Esophagus (tissue), 2 donors: ENCODE results near the gene GPR137. TPM values are rescaled to one million over a fixed set of nuclear protein-coding genes. Genes with fewer than 3 reads are reported as not detected.

Experiments
- H3K27ac ChIP-seq, 2 donors: one replicate each; pipeline ENCODE4 v1.5.1; 2013; ENCODE audit warnings: low read depth in 2 of 2, mild to moderate bottlenecking in 2 of 2, inconsistent platforms in 1 of 2, low read length in 1 of 2, moderate library complexity in 1 of 2
- H3K27me3 ChIP-seq, 2 donors: one replicate each; pipeline ENCODE4 v1.6.1; 2013; ENCODE audit warnings: low read length in 2 of 2, control low read depth in 1 of 2, mild to moderate bottlenecking in 1 of 2; ENCODE audit not compliant: insufficient read depth in 2 of 2, control insufficient read depth in 1 of 2
- H3K36me3 ChIP-seq, 2 donors: one replicate each; pipeline ENCODE4 v1.6.1; 2013; ENCODE audit warnings: low read length in 1 of 2; ENCODE audit not compliant: control insufficient read depth in 2 of 2, insufficient read depth in 2 of 2
- H3K4me1 ChIP-seq, 2 donors: one replicate each; pipeline ENCODE4 v1.6.1; 2013; ENCODE audit warnings: low read length in 1 of 2; ENCODE audit not compliant: control insufficient read depth in 2 of 2, insufficient read depth in 2 of 2
- H3K4me3 ChIP-seq, 2 donors: one replicate each; pipeline ENCODE4 v1.5.1; 2013; ENCODE audit warnings: low read length in 2 of 2, mild to moderate bottlenecking in 2 of 2, low read depth in 1 of 2, moderate library complexity in 1 of 2
- H3K9me3 ChIP-seq, 2 donors: one replicate each; pipeline ENCODE4 v1.6.1; 2013; ENCODE audit warnings: mild to moderate bottlenecking in 2 of 2, low read depth in 1 of 2, low read length in 1 of 2, moderate library complexity in 1 of 2; ENCODE audit not compliant: control insufficient read depth in 2 of 2, insufficient read depth in 1 of 2
- WGBS, 2 donors: extraction: QIAGEN DNeasy Blood & Tissue Kit; methylation state at CpG; one replicate each; pipeline ENCODE4 v1.1.7; 2013; 5-methylcytosine and 5-hydroxymethylcytosine counted together
- polyA plus RNA-seq, 2 donors: library from polyadenylated mRNA; stranded (reverse); fragments of 200-250 nt; gene quantifications; one replicate each; pipeline ENCODE4 v1.2.3, GENCODE V29; 2013
- donor health status: healthy with polysubstance abuse.
- donor health status: Bipolar disorder and iron deficiency.

Gene GPR137
- polyA plus RNA-seq, 2 donors, result 18.6 to 22.7 TPM

GRCh38 chr11:64299847-64300648, 14.4 kb downstream of the GPR137 start, which contains the start of gene CATSPERZ:
TSS of gene CATSPERZ (plus strand) at chr11:64300358. CDS start at chr11:64300411, 53 bp downstream.
- Histone ChIP-seq H3K4me3 (peak within 1 kb of the TSS; percentile 7 to 26), H3K9me3 (no peaks in the 10 kb centered on the region), H3K4me1 (peaks cover 0 to 16% of the 10 kb centered on the region in 2 donors), H3K27me3 (peaks cover 0 to 10% of the 10 kb centered on the region in 2 donors), H3K27ac (peak within 1 kb of the TSS in 1 of 2 donors; percentile 26), H3K36me3 (no peaks in the 10 kb centered on the region)
- WGBS, 2 donors, result 5 to 8% methylated on average over 45 to 54 of the region's 54 CpGs

GRCh38 chr11:64303109-64304031, 17.7 kb downstream of the GPR137 start:
- peaks cover 6 to 24% of the 10 kb centered on the region in 2 donors for H3K4me1 ChIP-seq

GRCh38 chr11:64304032-64304315, 18.3 kb downstream of the GPR137 start:
- Histone ChIP-seq H3K27ac (peak overlapping the region; percentile 93 to 99), H3K27me3 (peaks cover 0 to 10% of the 10 kb centered on the region in 2 donors), H3K9me3 (no peaks in the 10 kb centered on the region), H3K4me1 (peaks cover 6 to 24% of the 10 kb centered on the region in 2 donors), H3K36me3 (peaks cover 0 to 7% of the 10 kb centered on the region in 2 donors), H3K4me3 (no peak overlapping the region)
- WGBS, 2 donors, result 61 to 63% methylated on average over 5 of the region's 5 CpGs

More at GRCh38 chr11:64303109-64304031, 17.7 kb downstream of the GPR137 start:
- 79 to 82% methylated on average over 13 of the region's 13 CpGs for WGBS, 2 donors
- no peak overlapping the region for H3K4me3 ChIP-seq
- H3K27ac ChIP-seq, result peak overlapping the region; percentile 93 to 99
- peaks cover 0 to 10% of the 10 kb centered on the region in 2 donors for H3K27me3 ChIP-seq
- H3K9me3 ChIP-seq, result no peaks in the 10 kb centered on the region
- H3K36me3 ChIP-seq, result peaks cover 0 to 7% of the 10 kb centered on the region in 2 donors

- Histone ChIP-seq H3K4me1 (peaks cover 6 to 22% of the 10 kb centered on the region in 2 donors), H3K4me3 (peak overlapping the region; percentile 48 to 53)
- 0 to 1% methylated on average over 45 to 46 of the region's 46 CpGs for WGBS, 2 donors
Observed at GRCh38 chr11:64304316-64305072, 18.8 kb downstream of the GPR137 start.

GRCh38 chr11:64305075-64305690, 19.5 kb downstream of the GPR137 start, which contains the start of gene ESRRA:
TSS of gene ESRRA (plus strand) at chr11:64305524. CDS start at chr11:64307180, 1,656 bp downstream.
- Histone ChIP-seq H3K4me1 (peaks cover 6 to 15% of the 10 kb centered on the region in 2 donors), H3K27me3 (no peaks in the 10 kb centered on the region), H3K27ac (peak within 1 kb of the TSS; percentile 94 to 99), H3K36me3 (peaks cover 0 to 7% of the 10 kb centered on the region in 2 donors), H3K9me3 (no peaks in the 10 kb centered on the region), H3K4me3 (peak within 1 kb of the TSS; percentile 59 to 74)
- 0 to 1% methylated on average over 56 to 81 of the region's 81 CpGs for WGBS, 2 donors

More at GRCh38 chr11:64304316-64305072, 18.8 kb downstream of the GPR137 start:
- H3K36me3 ChIP-seq, result peaks cover 0 to 7% of the 10 kb centered on the region in 2 donors
- peaks cover 0 to 6% of the 10 kb centered on the region in 2 donors for H3K27me3 ChIP-seq
- H3K9me3 ChIP-seq, result no peaks in the 10 kb centered on the region
- peak overlapping the region; percentile 93 to 99 for H3K27ac ChIP-seq

DNA sequence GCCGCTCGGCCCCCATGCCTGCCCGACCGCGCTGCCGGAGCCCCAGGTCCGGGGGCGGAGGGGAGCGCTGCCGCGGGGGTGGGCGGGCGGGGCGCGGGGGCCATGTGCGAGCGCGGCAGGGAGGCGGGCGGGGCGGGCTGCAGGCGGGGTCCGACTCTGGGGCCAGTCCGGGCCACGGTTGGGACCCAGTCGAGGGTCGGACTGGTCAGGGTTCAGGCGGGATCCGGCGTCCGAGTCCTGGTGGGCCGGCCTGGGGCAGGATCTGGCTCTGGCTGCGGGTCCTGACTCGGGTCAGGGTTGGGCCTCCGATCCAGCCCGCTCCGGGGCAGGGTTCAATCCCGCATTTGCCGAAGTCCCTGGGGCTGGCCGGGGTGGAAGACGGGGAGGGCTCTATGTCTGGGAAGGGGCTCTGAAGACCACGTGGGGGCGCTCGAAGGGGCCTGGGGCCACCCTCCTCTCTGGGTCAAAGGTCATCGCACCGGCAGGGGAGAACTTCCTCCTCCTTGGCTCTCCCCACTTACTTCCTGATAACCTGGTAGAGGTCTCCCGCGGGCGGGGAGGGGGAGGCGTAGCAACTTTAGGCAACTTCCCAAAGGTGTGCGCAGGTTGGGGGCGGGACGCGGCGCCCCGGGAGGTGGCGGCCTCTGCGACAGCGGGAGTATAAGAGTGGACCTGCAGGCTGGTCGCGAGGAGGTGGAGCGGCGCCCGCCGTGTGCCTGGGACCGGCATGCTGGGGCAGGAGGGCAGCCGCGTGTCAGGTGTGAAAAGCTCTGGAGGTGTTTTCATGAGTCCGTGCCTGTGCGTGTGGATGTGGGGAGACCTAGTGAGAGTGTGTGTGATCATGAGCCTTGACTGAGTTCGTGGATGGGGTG, 20.3 kb downstream of the GPR137 start:
- WGBS, 2 donors, result 0 to 1% methylated on average over 61 to 71 of the region's 71 CpGs
- H3K4me1 ChIP-seq, result peaks cover 6 to 12% of the 10 kb centered on the region in 2 donors
- H3K9me3 ChIP-seq, result no peaks in the 10 kb centered on the region
- no peaks in the 10 kb centered on the region for H3K27me3 ChIP-seq
- peak overlapping the region; percentile 88 to 94 for H3K27ac ChIP-seq
- H3K4me3 ChIP-seq, result peak overlapping the region; percentile 59 to 74
- H3K36me3 ChIP-seq, result peaks cover 0 to 7% of the 10 kb centered on the region in 2 donors

DNA sequence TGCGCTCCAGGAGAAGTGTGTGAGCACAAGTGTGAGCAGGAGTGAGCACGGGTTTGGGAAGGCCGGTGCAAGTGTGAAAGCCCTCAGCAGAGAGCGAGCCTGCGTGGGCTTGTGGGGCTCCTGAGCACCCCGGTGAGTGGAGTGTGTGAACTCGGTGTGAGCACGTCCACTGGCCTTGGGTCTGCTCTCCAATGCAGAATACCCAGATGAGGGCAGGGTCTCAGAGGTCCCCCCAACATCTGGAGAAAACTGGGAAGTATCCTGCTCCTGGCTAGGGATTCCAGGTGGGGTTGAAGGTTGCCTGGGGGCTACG, 20.9 kb downstream of the GPR137 start:
- 19 to 22% methylated on average over 9 of the region's 9 CpGs for WGBS, 2 donors
- peaks cover 6 to 17% of the 10 kb centered on the region in 2 donors for H3K4me1 ChIP-seq
- peak overlapping the region; percentile 59 to 74 for H3K4me3 ChIP-seq
- peak overlapping the region; percentile 88 to 94 for H3K27ac ChIP-seq
- no peaks in the 10 kb centered on the region for H3K9me3 ChIP-seq
- peaks cover 0 to 7% of the 10 kb centered on the region in 2 donors for H3K36me3 ChIP-seq
- no peaks in the 10 kb centered on the region for H3K27me3 ChIP-seq

DNA sequence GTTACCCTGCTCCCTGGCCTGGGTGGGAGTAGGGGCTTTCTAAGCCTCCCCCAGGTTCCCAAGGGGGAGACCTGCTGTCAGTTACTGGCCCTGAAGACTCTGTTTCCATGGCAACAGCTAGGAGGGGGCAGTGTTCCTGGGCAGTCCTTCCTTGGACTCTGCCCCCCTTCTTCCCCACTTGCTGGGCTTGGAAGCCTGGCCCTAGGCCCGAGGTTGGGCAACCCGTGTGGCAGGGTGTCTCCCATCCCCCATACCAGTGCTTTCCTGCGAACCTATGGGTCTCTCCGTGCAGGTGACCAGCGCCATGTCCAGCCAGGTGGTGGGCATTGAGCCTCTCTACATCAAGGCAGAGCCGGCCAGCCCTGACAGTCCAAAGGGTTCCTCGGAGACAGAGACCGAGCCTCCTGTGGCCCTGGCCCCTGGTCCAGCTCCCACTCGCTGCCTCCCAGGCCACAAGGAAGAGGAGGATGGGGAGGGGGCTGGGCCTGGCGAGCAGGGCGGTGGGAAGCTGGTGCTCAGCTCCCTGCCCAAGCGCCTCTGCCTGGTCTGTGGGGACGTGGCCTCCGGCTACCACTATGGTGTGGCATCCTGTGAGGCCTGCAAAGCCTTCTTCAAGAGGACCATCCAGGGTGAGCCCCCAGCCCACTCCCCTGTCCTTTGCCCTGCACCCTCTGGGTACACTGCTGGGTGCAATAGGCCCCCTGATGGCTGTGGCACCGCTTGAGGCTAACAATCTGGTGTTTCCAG, 21.4 kb downstream of the GPR137 start:
- 69 to 76% methylated on average over 13 to 15 of the region's 15 CpGs for WGBS, 2 donors
- Histone ChIP-seq H3K4me1 (peaks cover 6 to 17% of the 10 kb centered on the region in 2 donors), H3K9me3 (no peaks in the 10 kb centered on the region), H3K27ac (peak overlapping the region; percentile 88 to 94), H3K27me3 (no peaks in the 10 kb centered on the region), H3K36me3 (peaks cover 0 to 7% of the 10 kb centered on the region in 2 donors), H3K4me3 (peak overlapping the region; percentile 59 to 74)
